Measurements from ENCODE around the gene CTTNBP2. TPM values are rescaled to one million over a fixed set of nuclear protein-coding genes. Genes with fewer than 3 reads are reported as not detected.

CTTNBP2 gene
- total RNA-seq, 1 donor from 2014 or later = 0.18 TPM

- intact Hi-C loops (cut with micrococcal nuclease) = no loop called here
- H3K4me3 Mint-ChIP-seq = no peak overlapping the region
- no peak for ATAC-seq (ENCODE audit: low read depth)
Measured at GRCh38 chr7:117835016-117835664, 38.1 kb downstream of the CTTNBP2 start.

GRCh38 chr7:117830422-117830954, 42.8 kb downstream of the CTTNBP2 start:
- H3K4me3 Mint-ChIP-seq = no peak overlapping the region
- CTCF ChIA-PET = no interaction called here
- H3K4me1 Mint-ChIP-seq = no peaks in the 10 kb centered on the region
- H3K9me3 Mint-ChIP-seq = no peaks in the 10 kb centered on the region
- ATAC-seq (ENCODE audit: low read depth) (no peak), DNase-seq (no peak)
- no peaks in the 10 kb centered on the region for H3K27me3 Mint-ChIP-seq
- POLR2A ChIA-PET = no interaction called here
- intact Hi-C loops (cut with micrococcal nuclease) = no loop called here
- TF ChIP-seq CTCF (IDR thresholded peaks at IDR 0.05) = no peak
- no peak overlapping the region for H3K27ac Mint-ChIP-seq
- no peaks in the 10 kb centered on the region for H3K36me3 Mint-ChIP-seq (ENCODE audit: low read depth)

More at GRCh38 chr7:117835016-117835664, 38.1 kb downstream of the CTTNBP2 start:
- Mint-ChIP-seq H3K27me3 (no peaks in the 10 kb centered on the region), H3K9me3 (no peaks in the 10 kb centered on the region), H3K27ac (no peak overlapping the region), H3K4me1 (no peaks in the 10 kb centered on the region), H3K36me3 (ENCODE audit: low read depth) (no peaks in the 10 kb centered on the region)
- ChIA-PET CTCF (no interaction called here), POLR2A (no interaction called here)
- no peak for TF ChIP-seq CTCF (IDR thresholded peaks at IDR 0.05)
- DNase-seq = no peak

- ATAC-seq (ENCODE audit: low read depth) = no peak
- DNase-seq = no peak
- Mint-ChIP-seq H3K4me1 (no peaks in the 10 kb centered on the region), H3K4me3 (no peak overlapping the region), H3K27me3 (no peaks in the 10 kb centered on the region), H3K9me3 (no peaks in the 10 kb centered on the region), H3K36me3 (ENCODE audit: low read depth) (no peaks in the 10 kb centered on the region), H3K27ac (no peak overlapping the region)
- POLR2A ChIA-PET = no interaction called here
- CTCF ChIA-PET = no interaction called here
- intact Hi-C loops (cut with micrococcal nuclease) = no loop called here
- TF ChIP-seq CTCF (IDR thresholded peaks at IDR 0.05) = no peak
Measured at GRCh38 chr7:117829450-117830117, 43.7 kb downstream of the CTTNBP2 start.

GRCh38 chr7:117828825-117829224, 44.4 kb downstream of the CTTNBP2 start:
- no peak overlapping the region for H3K4me3 Mint-ChIP-seq
- no peak for ATAC-seq (ENCODE audit: low read depth)
- no peaks in the 10 kb centered on the region for H3K36me3 Mint-ChIP-seq (ENCODE audit: low read depth)
- H3K27me3 Mint-ChIP-seq = no peaks in the 10 kb centered on the region
- ChIA-PET POLR2A (no interaction called here), CTCF (no interaction called here)
- DNase-seq = no peak
- no peaks in the 10 kb centered on the region for H3K9me3 Mint-ChIP-seq
- TF ChIP-seq CTCF (IDR thresholded peaks at IDR 0.05) = no peak
- H3K4me1 Mint-ChIP-seq = no peaks in the 10 kb centered on the region
- H3K27ac Mint-ChIP-seq = no peak overlapping the region
- intact Hi-C loops (cut with micrococcal nuclease) = no loop called here

DNA sequence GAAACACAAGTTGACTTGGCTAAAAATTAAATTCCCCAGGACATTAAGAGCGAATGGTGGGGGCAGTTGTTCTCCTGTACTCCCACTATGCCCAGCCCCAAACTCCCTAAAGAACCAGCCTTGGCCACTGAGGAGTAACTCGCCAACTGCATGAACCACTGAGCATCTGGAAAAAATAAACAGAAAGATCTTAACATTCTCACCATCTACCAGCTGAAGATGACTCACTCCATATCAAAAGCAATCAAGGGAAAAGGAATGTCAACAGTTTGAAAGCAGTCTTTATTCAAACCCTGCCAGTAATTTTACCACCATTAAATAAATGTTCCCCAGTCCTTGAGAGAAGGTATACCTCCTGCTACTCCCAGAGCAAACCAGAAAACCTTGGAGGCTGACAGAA, 45.4 kb downstream of the CTTNBP2 start:
- H3K27me3 Mint-ChIP-seq = no peaks in the 10 kb centered on the region
- no peaks in the 10 kb centered on the region for H3K36me3 Mint-ChIP-seq (ENCODE audit: low read depth)
- DNase-seq = no peak
- H3K27ac Mint-ChIP-seq = no peak overlapping the region
- intact Hi-C loops (cut with micrococcal nuclease) = no loop called here
- no peak for ATAC-seq (ENCODE audit: low read depth)
- TF ChIP-seq CTCF (IDR thresholded peaks at IDR 0.05) = no peak
- H3K4me3 Mint-ChIP-seq = no peak overlapping the region
- CTCF ChIA-PET = no interaction called here
- no peaks in the 10 kb centered on the region for H3K4me1 Mint-ChIP-seq
- no peaks in the 10 kb centered on the region for H3K9me3 Mint-ChIP-seq
- POLR2A ChIA-PET = no interaction called here

Measured in activated B cell treated with CpG ODN at 0.5 μM for 24 hours (primary cell).